Activated CD4-positive, alpha-beta T cell treated with anti-CD3 and anti-CD28 coated beads, Interleukin-2, amount 10 ng/mL, durations not matched to agents 7 days and 5 days (primary cell): ENCODE results near the gene JMJD7. TPM values are rescaled to one million over a fixed set of nuclear protein-coding genes. Genes with fewer than 3 reads are reported as not detected.

ENCODE experiments used
- CTCF ChIA-PET: fragments of 350-600 bp; sonication (Branson Sonifier 250); formaldehyde crosslinking; loops from one replicate; lab custom pipeline; 2021; ENCODE audit warnings: antibody characterized with exemption; lab: Charles Lee
- POLR2A ChIA-PET: fragments of 350-600 bp; sonication (Branson Sonifier 250); formaldehyde crosslinking; loops from one replicate; lab custom pipeline; 2021; ENCODE audit warnings: antibody characterized with exemption; lab: Charles Lee
- DNase-seq: peaks from one replicate; pipeline ENCODE4 v3.0.0-alpha.2; 2020
- H3K27ac Mint-ChIP-seq: one replicate; pipeline ENCODE4 v1.8.0; 2021; ENCODE audit warnings: mild to moderate bottlenecking, moderate library complexity, mixed read lengths
- H3K27me3 Mint-ChIP-seq: one replicate; pipeline ENCODE4 v1.8.0; 2021; ENCODE audit warnings: mixed read lengths
- H3K36me3 Mint-ChIP-seq: one replicate; pipeline ENCODE4 v1.8.0; 2021; ENCODE audit warnings: low read depth, mixed read lengths
- H3K4me1 Mint-ChIP-seq: one replicate; pipeline ENCODE4 v1.8.0; 2021; ENCODE audit warnings: mixed read lengths
- H3K4me3 Mint-ChIP-seq: one replicate; pipeline ENCODE4 v1.8.0; 2021; ENCODE audit warnings: mild to moderate bottlenecking, moderate library complexity, mixed read lengths
- H3K9me3 Mint-ChIP-seq: one replicate; pipeline ENCODE4 v1.8.0; 2021; ENCODE audit warnings: mixed read lengths
- total RNA-seq, 2 experiments: library from RNA; stranded (reverse); gene quantifications; one replicate each; pipeline ENCODE4 v1.2.3, GENCODE V29; 2021

JMJD7 gene
- total RNA-seq, 2 experiments from 2014 or later: 23.9 to 28.4 TPM

GRCh38 chr15:41804361-41804760 is 23.5 kb upstream of the JMJD7 start:
- Mint-ChIP-seq H3K4me3 (no peak overlapping the region), H3K9me3 (no peaks in the 10 kb centered on the region), H3K36me3 (peaks cover 10% of the 10 kb centered on the region), H3K4me1 (peaks cover 7% of the 10 kb centered on the region), H3K27ac (no peak overlapping the region), H3K27me3 (no peaks in the 10 kb centered on the region)
- ChIA-PET POLR2A (no interaction called here), CTCF (interaction anchor here (1.5 to 15.7 kb wide), 3 partner anchors 8 to 28 kb away, joined by 3 to 166 read pairs (median 3); partner anchors contain the start of gene MAPKBP1)
- DNase-seq: no peak

DNA sequence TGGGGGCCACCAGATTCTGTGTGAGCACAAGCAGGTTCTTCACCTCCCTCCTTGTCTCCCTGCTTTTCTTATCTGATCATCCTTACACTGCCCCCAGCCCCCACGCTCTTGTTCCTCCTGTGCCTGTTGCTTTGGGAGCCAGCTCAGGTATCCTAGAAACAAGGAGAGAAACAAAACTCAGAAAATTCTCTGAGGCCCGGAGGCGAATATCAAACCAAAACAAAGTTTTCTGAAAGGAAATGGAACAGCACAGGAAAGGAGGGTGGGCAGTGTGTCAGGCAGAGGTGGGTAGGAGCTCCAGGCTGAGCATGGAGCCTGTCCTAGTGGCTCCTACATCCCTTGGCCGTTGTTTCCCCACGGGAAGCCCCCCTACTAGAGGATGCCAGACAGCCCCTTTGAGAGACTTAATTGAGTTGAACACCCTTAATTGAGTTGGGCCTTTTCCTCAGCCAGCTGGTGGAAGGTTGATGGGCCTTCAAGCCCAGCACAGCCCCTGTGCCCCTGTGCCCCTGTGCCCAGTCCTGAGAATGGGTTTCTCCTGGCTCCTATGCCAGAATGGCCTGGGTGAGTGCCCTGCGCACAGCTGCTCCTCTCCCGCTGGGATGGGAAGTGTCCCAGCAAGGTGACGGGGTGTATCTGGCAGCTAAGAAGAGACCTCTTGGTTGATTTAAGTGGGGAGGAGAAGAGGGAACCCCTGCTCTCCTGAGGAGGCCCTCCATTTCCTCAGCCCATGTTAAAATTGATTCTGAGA is 22.8 kb upstream of the JMJD7 start:
- peaks cover 10% of the 10 kb centered on the region for H3K36me3 Mint-ChIP-seq
- peaks cover 14% of the 10 kb centered on the region for H3K4me1 Mint-ChIP-seq
- no peaks in the 10 kb centered on the region for H3K9me3 Mint-ChIP-seq
- no peak for DNase-seq
- no peaks in the 10 kb centered on the region for H3K27me3 Mint-ChIP-seq
- POLR2A ChIA-PET: no interaction called here
- CTCF ChIA-PET: interaction anchor here (1.6 to 15.7 kb wide), 2 partner anchors 10 to 29 kb away, joined by 3 to 166 read pairs; partner anchors contain the start of gene MAPKBP1
- H3K27ac Mint-ChIP-seq: peak overlapping the region; percentile 34
- H3K4me3 Mint-ChIP-seq: no peak overlapping the region

DNA sequence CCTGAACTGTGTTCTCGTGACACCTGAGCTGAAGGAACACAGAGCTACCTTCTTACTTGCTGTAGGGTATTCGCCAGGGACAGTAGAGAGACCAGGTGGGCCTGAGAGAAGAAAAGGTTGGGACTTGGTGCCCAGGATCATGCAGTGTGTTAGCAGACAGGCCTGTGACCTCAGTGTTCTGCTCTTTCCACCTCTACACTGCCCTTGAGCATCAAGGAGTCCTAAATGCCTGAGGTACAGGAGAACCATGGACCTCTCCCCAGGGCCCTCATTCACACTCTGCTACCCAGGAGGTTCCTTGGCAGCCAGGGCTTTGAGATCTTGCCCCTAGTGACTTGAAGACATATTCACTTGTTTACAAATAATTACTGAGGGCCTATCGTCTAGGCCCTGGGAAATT is 22.2 kb upstream of the JMJD7 start:
- Mint-ChIP-seq H3K27me3 (no peaks in the 10 kb centered on the region), H3K9me3 (no peaks in the 10 kb centered on the region), H3K36me3 (peaks cover 10% of the 10 kb centered on the region), H3K4me3 (no peak overlapping the region), H3K27ac (no peak overlapping the region), H3K4me1 (peaks cover 19% of the 10 kb centered on the region)
- DNase-seq: no peak
- ChIA-PET CTCF (interaction anchor here (1.8 to 15.7 kb wide), 2 partner anchors 23 to 30 kb away, joined by 4 to 166 read pairs; partner anchors contain the start of gene MAPKBP1), POLR2A (no interaction called here)

DNA sequence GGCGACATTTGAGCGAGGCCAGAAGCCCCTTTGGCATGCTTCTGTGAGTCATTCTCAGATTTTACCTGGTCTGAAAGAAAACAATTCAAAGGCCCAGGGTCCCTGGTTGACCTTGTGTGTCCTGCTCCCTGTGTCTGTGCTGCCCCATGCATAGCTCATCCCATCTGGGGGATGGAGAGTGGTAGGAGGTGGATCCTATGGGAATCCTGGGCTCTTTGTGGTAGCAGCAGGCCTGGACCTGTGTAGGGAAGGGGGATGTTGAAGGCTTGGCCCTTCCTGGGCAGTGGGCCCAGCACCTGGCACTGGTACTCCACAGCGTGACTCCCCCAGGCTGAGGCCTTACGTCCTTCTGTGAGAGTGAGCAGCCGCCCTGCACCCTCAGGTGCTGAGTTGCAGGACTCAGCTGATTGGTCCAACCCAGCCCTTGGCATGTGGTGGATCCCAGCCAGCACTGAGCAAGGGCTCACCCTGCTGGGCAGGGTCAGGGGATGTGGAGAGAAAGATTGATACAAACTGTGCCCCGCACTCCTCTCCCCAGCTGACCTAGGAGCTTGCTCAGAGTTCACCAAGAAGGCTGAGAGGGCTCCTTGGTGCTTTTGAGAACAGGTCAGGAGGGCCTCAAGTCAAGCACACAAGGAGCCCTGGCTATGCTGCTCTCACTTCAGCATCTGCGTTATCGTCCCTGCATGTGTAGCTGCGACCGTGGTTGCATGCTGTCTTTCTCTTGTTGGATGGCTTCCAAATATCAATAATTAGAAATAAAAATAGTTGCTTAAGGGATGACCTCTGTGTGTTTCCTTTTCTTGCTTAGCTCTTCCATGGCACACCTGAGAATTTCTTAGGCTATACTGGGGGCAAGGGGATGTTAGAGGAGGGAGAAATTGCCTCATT is 21.4 kb upstream of the JMJD7 start:
- H3K36me3 Mint-ChIP-seq: peaks cover 3% of the 10 kb centered on the region
- DNase-seq: no peak
- no peaks in the 10 kb centered on the region for H3K27me3 Mint-ChIP-seq
- no peak overlapping the region for H3K27ac Mint-ChIP-seq
- H3K9me3 Mint-ChIP-seq: no peaks in the 10 kb centered on the region
- H3K4me1 Mint-ChIP-seq: peaks cover 27% of the 10 kb centered on the region
- H3K4me3 Mint-ChIP-seq: no peak overlapping the region
- POLR2A ChIA-PET: no interaction called here
- CTCF ChIA-PET: interaction anchor here (1.0 to 15.7 kb wide), 4 partner anchors 14 to 30 kb away, joined by 3 to 166 read pairs (median 4); partner anchors contain the start of gene MAPKBP1

- no peak overlapping the region for H3K4me3 Mint-ChIP-seq
- no peaks in the 10 kb centered on the region for H3K36me3 Mint-ChIP-seq
- ChIA-PET CTCF (interaction anchor here (0.6 to 15.7 kb wide), 3 partner anchors 33 to 145 kb away, joined by 3 to 166 read pairs (median 6); partner anchors contain the start of gene MAPKBP1), POLR2A (interaction anchor here (1.2 kb wide), 1 partner anchor 36 kb away, joined by 3 read pairs; no protein-coding TSS in a partner anchor)
- no peak for DNase-seq
- no peaks in the 10 kb centered on the region for H3K27me3 Mint-ChIP-seq
- no peaks in the 10 kb centered on the region for H3K9me3 Mint-ChIP-seq
- H3K4me1 Mint-ChIP-seq: peaks cover 35% of the 10 kb centered on the region
- no peak overlapping the region for H3K27ac Mint-ChIP-seq
Observed at GRCh38 chr15:41809121-41809520, 18.8 kb upstream of the JMJD7 start.

DNA sequence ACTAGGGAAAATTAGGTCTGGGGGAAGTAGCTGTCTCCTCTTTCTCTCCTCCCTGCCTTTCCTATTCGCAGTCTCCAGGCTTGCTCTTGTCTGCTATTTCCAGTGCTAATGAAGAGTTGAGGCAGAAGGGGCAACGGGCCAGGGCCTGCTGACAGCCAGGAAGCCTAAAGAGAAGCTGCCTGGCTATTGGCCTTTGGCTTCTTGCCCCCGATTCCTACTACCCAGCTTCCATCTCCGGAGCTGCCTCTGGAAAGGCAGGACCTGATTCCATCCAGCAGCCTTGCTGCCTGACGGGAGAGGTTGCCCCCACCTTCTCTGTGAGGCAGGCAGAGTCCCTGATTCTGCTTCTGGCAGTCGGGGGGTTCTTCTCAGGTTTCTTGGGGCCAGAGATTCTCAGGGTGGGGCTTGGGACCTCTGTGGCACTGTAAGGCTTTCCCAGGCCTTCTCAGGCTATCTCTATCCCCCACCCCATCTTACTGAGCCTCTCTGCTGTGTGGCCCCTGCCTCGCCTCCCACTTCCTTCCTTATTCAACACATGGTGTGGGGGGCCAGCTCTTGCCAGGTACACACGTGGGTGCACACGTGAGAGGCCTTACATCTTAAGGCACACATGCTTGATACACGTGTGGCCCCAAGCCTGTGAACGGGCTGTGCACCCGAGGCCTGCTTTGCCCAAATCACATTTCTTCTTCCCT is 18.2 kb upstream of the JMJD7 start:
- CTCF ChIA-PET: interaction anchor here (0.6 to 15.7 kb wide), 6 partner anchors 17 to 279 kb away, joined by 3 to 166 read pairs (median 4); partner anchors contain the start of genes MAPKBP1 and PLA2G4B
- H3K4me1 Mint-ChIP-seq: peaks cover 34% of the 10 kb centered on the region
- no peaks in the 10 kb centered on the region for H3K9me3 Mint-ChIP-seq
- no peaks in the 10 kb centered on the region for H3K36me3 Mint-ChIP-seq
- H3K27ac Mint-ChIP-seq: no peak overlapping the region
- H3K4me3 Mint-ChIP-seq: no peak overlapping the region
- no peak for DNase-seq
- no peaks in the 10 kb centered on the region for H3K27me3 Mint-ChIP-seq
- POLR2A ChIA-PET: interaction anchor here (1.2 kb wide), 1 partner anchor 36 kb away, joined by 3 read pairs; no protein-coding TSS in a partner anchor

GRCh38 chr15:41810651-41811431 is 17.1 kb upstream of the JMJD7 start:
- POLR2A ChIA-PET: interaction anchor here (0.9 kb wide), 1 partner anchor 37 kb away, joined by 3 read pairs; the partner anchor contains the start of gene MAPKBP1
- H3K27ac Mint-ChIP-seq: peak overlapping the region; percentile 42
- no peak for DNase-seq
- H3K4me1 Mint-ChIP-seq: peaks cover 30% of the 10 kb centered on the region
- CTCF ChIA-PET: interaction anchor here (0.5 to 15.7 kb wide), 17 partner anchors 9 to 488 kb away, joined by 3 to 166 read pairs (median 3); partner anchors contain the start of genes MAPKBP1 and PLA2G4B
- H3K27me3 Mint-ChIP-seq: no peaks in the 10 kb centered on the region
- H3K9me3 Mint-ChIP-seq: no peaks in the 10 kb centered on the region
- H3K36me3 Mint-ChIP-seq: no peaks in the 10 kb centered on the region
- H3K4me3 Mint-ChIP-seq: no peak overlapping the region

- Mint-ChIP-seq H3K36me3 (no peaks in the 10 kb centered on the region), H3K9me3 (no peaks in the 10 kb centered on the region), H3K27me3 (no peaks in the 10 kb centered on the region), H3K27ac (peak overlapping the region; percentile 1), H3K4me1 (peaks cover 30% of the 10 kb centered on the region), H3K4me3 (no peak overlapping the region)
- peak; percentile 77 for DNase-seq
- CTCF ChIA-PET: interaction anchor here (0.6 to 15.7 kb wide), 19 partner anchors 8 to 346 kb away, joined by 3 to 166 read pairs (median 4); partner anchors contain the start of gene MAPKBP1
- POLR2A ChIA-PET: interaction anchor here (0.9 kb wide), 1 partner anchor 37 kb away, joined by 3 read pairs; the partner anchor contains the start of gene MAPKBP1
Observed at GRCh38 chr15:41811432-41812195, 16.3 kb upstream of the JMJD7 start.

DNA sequence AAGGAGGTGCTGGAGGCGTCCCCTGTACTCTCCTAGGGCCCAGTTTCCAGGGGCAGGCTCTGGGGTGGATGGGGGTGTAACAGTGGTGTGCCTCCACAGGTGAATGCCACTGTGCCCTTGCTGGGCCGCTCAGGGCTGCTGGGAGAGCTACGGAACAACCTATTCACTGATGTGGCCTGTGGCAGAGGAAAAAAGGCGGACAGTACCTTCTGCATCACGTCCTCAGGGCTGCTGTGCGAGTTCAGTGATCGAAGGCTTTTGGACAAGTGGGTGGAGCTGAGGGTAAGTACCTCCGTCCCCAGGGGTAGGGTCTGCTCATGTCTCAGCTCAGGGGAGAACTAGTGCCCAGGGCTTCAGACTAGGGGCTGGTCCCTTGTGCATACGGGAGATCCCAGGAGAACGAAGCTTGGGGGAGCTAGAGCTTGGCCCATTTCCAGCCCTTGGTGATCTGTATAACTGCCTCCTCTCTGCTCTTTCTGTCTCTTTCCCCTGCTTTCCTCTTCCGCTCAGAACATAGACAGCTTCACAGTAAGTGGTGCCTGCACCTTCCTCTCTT is 15.0 kb upstream of the JMJD7 start:
- Mint-ChIP-seq H3K9me3 (no peaks in the 10 kb centered on the region), H3K4me3 (no peak overlapping the region), H3K27ac (no peak overlapping the region), H3K36me3 (peaks cover 6% of the 10 kb centered on the region), H3K4me1 (peaks cover 30% of the 10 kb centered on the region), H3K27me3 (no peaks in the 10 kb centered on the region)
- CTCF ChIA-PET: interaction anchor here (1.2 to 15.7 kb wide), 11 partner anchors 7 to 258 kb away, joined by 3 to 166 read pairs (median 4); partner anchors contain the start of gene MAPKBP1
- POLR2A ChIA-PET: no interaction called here
- no peak for DNase-seq

- no peaks in the 10 kb centered on the region for H3K27me3 Mint-ChIP-seq
- ChIA-PET CTCF (interaction anchor here (1.2 to 15.7 kb wide), 6 partner anchors 12 to 117 kb away, joined by 3 to 166 read pairs (median 5); partner anchors contain the start of gene MAPKBP1), POLR2A (no interaction called here)
- H3K4me1 Mint-ChIP-seq: peaks cover 30% of the 10 kb centered on the region
- no peak overlapping the region for H3K4me3 Mint-ChIP-seq
- DNase-seq: no peak
- H3K9me3 Mint-ChIP-seq: no peaks in the 10 kb centered on the region
- no peak overlapping the region for H3K27ac Mint-ChIP-seq
- H3K36me3 Mint-ChIP-seq: peaks cover 6% of the 10 kb centered on the region
Observed at GRCh38 chr15:41813426-41813825, 14.5 kb upstream of the JMJD7 start.
